Astrocyte of the spinal cord (primary cell): Measurements from ENCODE around the gene POM121.
"Not testable (repeated sequence)": the region's sequence is repeated elsewhere in the genome, so short reads cannot be mapped to it uniquely, and the experiment has no call there.

Experiments
- DNase-seq: peaks from one replicate; pipeline ENCODE4 v3.0.0; 2011; ENCODE audit warnings: low read depth, low spot score
- H3K4me3 ChIP-seq: 2 replicates; pipeline ENCODE4 v1.5.1; 2011; ENCODE audit warnings: low read depth, mild to moderate bottlenecking, low read length, moderate library complexity
- CTCF ChIP-seq: IDR thresholded peaks from 2 replicates; pipeline ENCODE4 v1.5.1; 2012; ENCODE audit warnings: low read depth, mild to moderate bottlenecking, low read length, inconsistent platforms
- in situ Hi-C: cut with HindIII; loops from 2 replicates; pipeline ENCODE4 v1.10.0; 2017; ENCODE audit warnings: low sequenced_read_pairs

Gene POM121

GRCh38 chr7:72924386-72924732, 536 bp upstream of the POM121 start:
- in situ Hi-C loops, result no loop called here
- H3K4me3 ChIP-seq, result peak overlapping the region; percentile 97
- no peak for DNase-seq
- TF ChIP-seq CTCF, result no peak

GRCh38 chr7:72925546-72926120, 738 bp downstream of the POM121 start:
- TF ChIP-seq CTCF, result no peak
- H3K4me3 ChIP-seq, result peak overlapping the region; percentile 97
- in situ Hi-C loops, result no loop called here
- peak; percentile 6 for DNase-seq

GRCh38 chr7:72927791-72928190, 2.9 kb downstream of the POM121 start:
- H3K4me3 ChIP-seq, DNase-seq, in situ Hi-C loops: not testable (repeated sequence)

- DNase-seq, in situ Hi-C loops: not testable (repeated sequence)
Observed at GRCh38 chr7:72928216-72928615, 3.3 kb downstream of the POM121 start.

GRCh38 chr7:72942022-72942705, 17.3 kb downstream of the POM121 start:
- in situ Hi-C loops, H3K4me3 ChIP-seq, DNase-seq: not testable (repeated sequence)

More at GRCh38 chr7:72928216-72928615, 3.3 kb downstream of the POM121 start:
- H3K4me3 ChIP-seq, result not testable (repeated sequence)

GRCh38 chr7:72942956-72943355, 18.1 kb downstream of the POM121 start:
- DNase-seq, H3K4me3 ChIP-seq, in situ Hi-C loops: not testable (repeated sequence)

GRCh38 chr7:72944937-72945336, 20.0 kb downstream of the POM121 start:
- H3K4me3 ChIP-seq, DNase-seq, in situ Hi-C loops: not testable (repeated sequence)

GRCh38 chr7:72945597-72945996, 20.7 kb downstream of the POM121 start:
- H3K4me3 ChIP-seq, DNase-seq, in situ Hi-C loops: not testable (repeated sequence)

- DNase-seq, in situ Hi-C loops, H3K4me3 ChIP-seq: not testable (repeated sequence)
- TF ChIP-seq CTCF, result peak; percentile 33
Observed at GRCh38 chr7:72946130-72946745, 21.3 kb downstream of the POM121 start.

GRCh38 chr7:72948714-72949113, 23.8 kb downstream of the POM121 start:
- H3K4me3 ChIP-seq, in situ Hi-C loops, DNase-seq: not testable (repeated sequence)

- DNase-seq, H3K4me3 ChIP-seq, in situ Hi-C loops: not testable (repeated sequence)
Observed at GRCh38 chr7:72949276-72949675, 24.4 kb downstream of the POM121 start.

- DNase-seq, in situ Hi-C loops, H3K4me3 ChIP-seq: not testable (repeated sequence)
Observed at GRCh38 chr7:72949686-72950085, 24.8 kb downstream of the POM121 start.

GRCh38 chr7:72950432-72950831, 25.5 kb downstream of the POM121 start:
- in situ Hi-C loops, result not testable (repeated sequence)

More at GRCh38 chr7:72950432-72950831, 25.5 kb downstream of the POM121 start:
- not testable (repeated sequence) for DNase-seq, H3K4me3 ChIP-seq
